ENCODE results near the gene HIRA. TPM values are rescaled to one million over a fixed set of nuclear protein-coding genes. Genes with fewer than 3 reads are reported as not detected.
A peak's percentile ranks its signal among the peaks of the same experiment; 100 is the strongest.

Gene HIRA
- total and polyA plus RNA-seq, 9 of the 15 experiments (the other 6 are each of a cell fraction or from before 2014, with no cell fraction given), result 0.96 to 132 (median 58.4) TPM

GRCh38 chr22:19455585-19456370, 24.2 kb upstream of the HIRA start (continued):
- 0 out of 2 replicates have a peak, but pooled peaks have one; percentile 57 for TF ChIP-seq KLF1 (tag; IDR thresholded peaks at IDR 0.05)
- TF ChIP-seq, protein P1, sequence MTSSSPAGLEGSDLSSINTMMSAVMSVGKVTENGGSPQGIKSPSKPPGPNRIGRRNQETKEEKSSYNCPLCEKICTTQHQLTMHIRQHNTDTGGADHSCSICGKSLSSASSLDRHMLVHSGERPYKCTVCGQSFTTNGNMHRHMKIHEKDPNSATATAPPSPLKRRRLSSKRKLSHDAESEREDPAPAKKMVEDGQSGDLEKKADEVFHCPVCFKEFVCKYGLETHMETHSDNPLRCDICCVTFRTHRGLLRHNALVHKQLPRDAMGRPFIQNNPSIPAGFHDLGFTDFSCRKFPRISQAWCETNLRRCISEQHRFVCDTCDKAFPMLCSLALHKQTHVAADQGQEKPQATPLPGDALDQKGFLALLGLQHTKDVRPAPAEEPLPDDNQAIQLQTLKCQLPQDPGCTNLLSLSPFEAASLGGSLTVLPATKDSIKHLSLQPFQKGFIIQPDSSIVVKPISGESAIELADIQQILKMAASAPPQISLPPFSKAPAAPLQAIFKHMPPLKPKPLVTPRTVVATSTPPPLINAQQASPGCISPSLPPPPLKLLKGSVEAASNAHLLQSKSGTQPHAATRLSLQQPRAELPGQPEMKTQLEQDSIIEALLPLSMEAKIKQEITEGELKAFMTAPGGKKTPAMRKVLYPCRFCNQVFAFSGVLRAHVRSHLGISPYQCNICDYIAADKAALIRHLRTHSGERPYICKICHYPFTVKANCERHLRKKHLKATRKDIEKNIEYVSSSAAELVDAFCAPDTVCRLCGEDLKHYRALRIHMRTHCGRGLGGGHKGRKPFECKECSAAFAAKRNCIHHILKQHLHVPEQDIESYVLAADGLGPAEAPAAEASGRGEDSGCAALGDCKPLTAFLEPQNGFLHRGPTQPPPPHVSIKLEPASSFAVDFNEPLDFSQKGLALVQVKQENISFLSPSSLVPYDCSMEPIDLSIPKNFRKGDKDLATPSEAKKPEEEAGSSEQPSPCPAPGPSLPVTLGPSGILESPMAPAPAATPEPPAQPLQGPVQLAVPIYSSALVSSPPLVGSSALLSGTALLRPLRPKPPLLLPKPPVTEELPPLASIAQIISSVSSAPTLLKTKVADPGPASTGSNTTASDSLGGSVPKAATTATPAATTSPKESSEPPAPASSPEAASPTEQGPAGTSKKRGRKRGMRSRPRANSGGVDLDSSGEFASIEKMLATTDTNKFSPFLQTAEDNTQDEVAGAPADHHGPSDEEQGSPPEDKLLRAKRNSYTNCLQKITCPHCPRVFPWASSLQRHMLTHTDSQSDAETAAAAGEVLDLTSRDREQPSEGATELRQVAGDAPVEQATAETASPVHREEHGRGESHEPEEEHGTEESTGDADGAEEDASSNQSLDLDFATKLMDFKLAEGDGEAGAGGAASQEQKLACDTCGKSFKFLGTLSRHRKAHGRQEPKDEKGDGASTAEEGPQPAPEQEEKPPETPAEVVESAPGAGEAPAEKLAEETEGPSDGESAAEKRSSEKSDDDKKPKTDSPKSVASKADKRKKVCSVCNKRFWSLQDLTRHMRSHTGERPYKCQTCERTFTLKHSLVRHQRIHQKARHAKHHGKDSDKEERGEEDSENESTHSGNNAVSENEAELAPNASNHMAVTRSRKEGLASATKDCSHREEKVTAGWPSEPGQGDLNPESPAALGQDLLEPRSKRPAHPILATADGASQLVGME (CRISPR knock-in tag; IDR thresholded peaks at IDR 0.05), result 0 out of 2 replicates have a peak, but pooled peaks have one; percentile 25
- TF ChIP-seq ASH1L (IDR thresholded peaks at IDR 0.05; ENCODE audit: borderline replicate concordance, low read depth, partially characterized antibody), result no peak
- peak; percentile 32 for TF ChIP-seq CHD1 (IDR thresholded peaks at IDR 0.05; ENCODE audit: low read length)
- no peak for TF ChIP-seq ELF1 (tag; IDR thresholded peaks at IDR 0.05)
- TF ChIP-seq, protein P2, sequence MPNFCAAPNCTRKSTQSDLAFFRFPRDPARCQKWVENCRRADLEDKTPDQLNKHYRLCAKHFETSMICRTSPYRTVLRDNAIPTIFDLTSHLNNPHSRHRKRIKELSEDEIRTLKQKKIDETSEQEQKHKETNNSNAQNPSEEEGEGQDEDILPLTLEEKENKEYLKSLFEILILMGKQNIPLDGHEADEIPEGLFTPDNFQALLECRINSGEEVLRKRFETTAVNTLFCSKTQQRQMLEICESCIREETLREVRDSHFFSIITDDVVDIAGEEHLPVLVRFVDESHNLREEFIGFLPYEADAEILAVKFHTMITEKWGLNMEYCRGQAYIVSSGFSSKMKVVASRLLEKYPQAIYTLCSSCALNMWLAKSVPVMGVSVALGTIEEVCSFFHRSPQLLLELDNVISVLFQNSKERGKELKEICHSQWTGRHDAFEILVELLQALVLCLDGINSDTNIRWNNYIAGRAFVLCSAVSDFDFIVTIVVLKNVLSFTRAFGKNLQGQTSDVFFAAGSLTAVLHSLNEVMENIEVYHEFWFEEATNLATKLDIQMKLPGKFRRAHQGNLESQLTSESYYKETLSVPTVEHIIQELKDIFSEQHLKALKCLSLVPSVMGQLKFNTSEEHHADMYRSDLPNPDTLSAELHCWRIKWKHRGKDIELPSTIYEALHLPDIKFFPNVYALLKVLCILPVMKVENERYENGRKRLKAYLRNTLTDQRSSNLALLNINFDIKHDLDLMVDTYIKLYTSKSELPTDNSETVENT (CRISPR knock-in tag; IDR thresholded peaks at IDR 0.05), result 0 out of 2 replicates have a peak, but pooled peaks have one; percentile 38
- TF ChIP-seq KAT2B (IDR thresholded peaks at IDR 0.05; ENCODE audit: low read depth, low read length), result peak; percentile 30
- TF ChIP-seq STAT6 (CRISPR knock-in tag; IDR thresholded peaks at IDR 0.05), result peak; percentile 81; the same call in 1 of the 2 replicates
- TF ChIP-seq POLR2H (tag; IDR thresholded peaks at IDR 0.05; ENCODE audit: low read depth), result no peak
- TF ChIP-seq E2F5 (CRISPR knock-in tag; IDR thresholded peaks at IDR 0.05), result 0 out of 2 replicates have a peak, but pooled peaks have one; percentile 29
- TF ChIP-seq NR3C1 (CRISPR knock-in tag; IDR thresholded peaks at IDR 0.05), result no peak
